UCSD-AML1 (cell line): ENCODE data around the gene XCL2.
"Not testable (repeated sequence)": the region's sequence is repeated elsewhere in the genome, so short reads cannot be mapped to it uniquely, and the experiment has no call there.

ENCODE experiments used
- DNase-seq: peaks from one replicate; lab custom pipeline; 2025; ENCODE audit not compliant: unreplicated experiment; lab: John Stamatoyannopoulos, UW

The XCL2 gene, protein sequence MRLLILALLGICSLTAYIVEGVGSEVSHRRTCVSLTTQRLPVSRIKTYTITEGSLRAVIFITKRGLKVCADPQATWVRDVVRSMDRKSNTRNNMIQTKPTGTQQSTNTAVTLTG

GRCh38 chr1:168543840-168544498 lies at the start of gene XCL2:
Gene XCL2, minus strand, starts transcription at chr1:168543997. Its CDS starts 33 bp downstream, at chr1:168543964.
- not testable (repeated sequence) for DNase-seq

DNA sequence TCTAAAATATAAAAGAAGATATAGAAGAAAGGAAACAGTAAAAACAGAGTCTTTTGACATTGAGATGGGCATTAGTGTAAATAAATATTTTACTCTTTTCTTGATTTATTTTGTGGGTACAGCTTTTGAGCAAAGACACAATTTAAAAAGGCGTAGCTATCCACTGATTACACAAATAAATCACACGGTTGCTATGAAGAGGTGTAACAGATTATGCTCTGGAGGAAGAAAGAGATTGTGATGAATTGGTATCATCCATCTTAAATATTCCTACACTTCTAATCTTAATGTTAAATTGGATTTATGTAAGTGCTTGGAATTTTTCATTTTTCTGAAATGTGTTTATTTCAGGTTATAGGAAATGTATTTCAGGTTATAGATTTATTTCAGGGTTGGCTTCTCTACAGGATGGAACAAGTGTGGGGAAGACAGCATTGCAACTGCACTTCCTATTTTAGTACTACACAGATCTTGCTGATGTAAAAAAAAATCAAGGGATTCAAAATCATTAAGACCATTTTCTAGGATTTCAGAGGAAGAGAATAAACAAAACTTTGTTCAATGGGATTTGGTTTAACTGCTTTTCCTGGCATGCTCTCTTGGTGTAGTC lies 47.9 kb upstream of the XCL2 start:
- no peak for DNase-seq

DNA sequence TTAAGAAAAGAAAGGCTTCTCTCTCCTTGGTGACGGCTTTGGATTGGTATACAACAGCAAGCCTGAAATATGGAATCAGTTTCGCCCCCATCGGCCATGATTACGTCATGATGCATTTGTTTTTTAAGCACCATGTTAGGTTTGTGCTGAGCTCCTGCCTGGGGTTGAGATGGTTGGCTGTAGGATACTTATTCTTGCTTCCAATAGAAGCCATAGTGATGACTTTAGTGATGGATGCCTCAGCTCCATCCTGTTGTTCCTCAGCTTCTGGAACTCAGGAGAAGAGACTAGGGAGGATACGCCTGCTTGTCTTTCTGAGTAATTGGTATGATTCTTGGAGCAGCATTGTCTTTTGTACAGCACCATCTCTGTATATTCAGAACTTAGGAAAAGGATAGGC lies 47.3 kb upstream of the XCL2 start:
- no peak for DNase-seq

- no peak for DNase-seq
Measured at GRCh38 chr1:168589167-168589566, 45.4 kb upstream of the XCL2 start.

GRCh38 chr1:168585937-168586336 lies 42.1 kb upstream of the XCL2 start:
- DNase-seq, result no peak

- no peak for DNase-seq
Measured at GRCh38 chr1:168585191-168585590, 41.4 kb upstream of the XCL2 start.

DNA sequence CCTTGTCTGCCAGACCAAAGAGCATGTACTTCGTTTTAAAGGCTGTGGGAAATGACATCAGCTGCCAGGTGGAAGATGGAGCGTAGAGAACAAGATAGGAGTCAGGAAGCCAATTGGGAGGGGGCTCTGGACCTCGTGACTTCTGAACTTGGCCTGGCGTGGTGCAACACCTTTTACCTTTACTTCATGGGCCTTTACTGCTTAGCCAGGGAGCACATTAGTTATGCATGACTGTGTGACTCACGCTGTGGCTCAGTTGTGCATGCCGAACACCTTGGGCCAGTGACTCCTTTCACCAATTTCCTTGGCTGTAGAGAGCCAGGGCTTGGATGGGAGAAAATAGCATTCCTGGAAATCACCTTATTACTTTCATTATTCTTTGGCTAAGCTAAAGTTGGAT lies 39.8 kb upstream of the XCL2 start:
- DNase-seq, result no peak

DNA sequence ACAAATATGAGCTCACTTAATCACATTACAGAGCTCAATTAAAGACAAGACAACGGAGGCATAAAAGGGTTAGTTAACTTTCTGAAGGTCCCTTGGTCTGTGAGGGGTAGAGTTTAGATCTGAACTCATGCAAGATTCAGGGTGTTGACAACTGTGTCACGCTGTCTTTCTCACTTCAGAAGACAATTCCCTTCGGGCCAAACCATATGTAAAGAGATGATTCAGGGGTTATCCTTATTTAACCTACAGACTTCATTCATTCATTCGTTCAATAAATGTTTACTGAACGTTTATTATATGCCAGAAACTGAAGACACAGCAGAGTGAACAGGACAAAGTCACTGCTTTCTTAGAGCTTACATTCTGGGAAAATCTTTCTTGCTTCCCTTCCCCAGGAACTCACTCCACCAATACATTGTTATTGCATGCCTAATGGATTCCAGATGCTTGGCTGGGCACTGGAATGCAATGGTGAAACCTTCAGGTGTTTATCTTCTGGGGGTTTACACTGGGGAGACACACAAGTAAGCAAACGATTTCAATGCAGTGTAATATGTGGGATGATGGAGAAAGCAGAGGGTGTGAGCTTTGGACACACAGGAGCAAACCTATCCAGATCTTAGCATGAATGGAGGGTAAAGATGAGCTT lies 39.0 kb upstream of the XCL2 start:
- no peak for DNase-seq

- no peak for DNase-seq
Measured at GRCh38 chr1:168581817-168582572, 38.2 kb upstream of the XCL2 start.

- not testable (repeated sequence) for DNase-seq
Measured at GRCh38 chr1:168580991-168581390, 37.2 kb upstream of the XCL2 start.

DNA sequence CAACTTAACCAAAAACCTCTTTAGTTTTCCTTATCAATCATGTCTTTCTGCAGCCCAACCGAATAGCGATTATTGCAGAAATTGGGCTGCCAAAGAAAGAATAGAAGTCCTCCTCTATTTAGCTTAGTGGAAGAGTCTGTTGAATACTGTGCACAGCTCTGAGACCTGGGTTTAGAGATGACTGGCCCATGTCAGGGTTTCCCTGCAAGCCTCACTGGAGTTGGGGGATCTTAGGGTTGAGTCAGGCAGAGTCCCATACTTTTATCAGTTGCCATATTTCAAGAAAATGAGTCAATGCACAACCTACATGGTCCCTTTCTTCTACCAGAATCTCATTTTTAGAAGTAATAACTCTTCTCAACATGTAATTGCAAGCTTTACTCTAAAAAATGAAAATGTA lies 36.5 kb upstream of the XCL2 start:
- not testable (repeated sequence) for DNase-seq

GRCh38 chr1:168578531-168579185 lies 34.9 kb upstream of the XCL2 start:
- not testable (repeated sequence) for DNase-seq

DNA sequence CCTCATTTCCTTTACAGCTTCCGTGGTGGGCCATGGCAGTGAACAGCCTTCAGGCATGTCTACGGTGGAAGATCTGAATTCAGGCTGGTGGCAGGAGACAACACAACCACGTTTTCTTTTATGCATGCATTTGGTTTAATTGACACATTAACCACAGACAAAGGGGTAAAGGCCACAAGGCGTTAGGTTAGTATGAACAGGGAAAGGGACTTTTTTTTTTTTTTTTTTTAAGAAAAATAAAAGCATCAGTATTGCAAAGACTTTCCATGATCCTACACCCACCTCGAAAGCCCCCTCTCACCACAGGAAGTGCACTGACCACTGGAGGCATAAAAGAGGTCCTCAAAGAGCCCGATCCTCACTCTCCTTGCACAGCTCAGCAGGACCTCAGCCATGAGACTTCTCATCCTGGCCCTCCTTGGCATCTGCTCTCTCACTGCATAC lies 32.5 kb upstream of the XCL2 start, which contains the start of gene XCL1:
Gene XCL1, plus strand, starts transcription at position 361 of the 444 bp plus-strand sequence. Its CDS starts 33 bp downstream, at position 394.
- DNase-seq, result not testable (repeated sequence)

DNA sequence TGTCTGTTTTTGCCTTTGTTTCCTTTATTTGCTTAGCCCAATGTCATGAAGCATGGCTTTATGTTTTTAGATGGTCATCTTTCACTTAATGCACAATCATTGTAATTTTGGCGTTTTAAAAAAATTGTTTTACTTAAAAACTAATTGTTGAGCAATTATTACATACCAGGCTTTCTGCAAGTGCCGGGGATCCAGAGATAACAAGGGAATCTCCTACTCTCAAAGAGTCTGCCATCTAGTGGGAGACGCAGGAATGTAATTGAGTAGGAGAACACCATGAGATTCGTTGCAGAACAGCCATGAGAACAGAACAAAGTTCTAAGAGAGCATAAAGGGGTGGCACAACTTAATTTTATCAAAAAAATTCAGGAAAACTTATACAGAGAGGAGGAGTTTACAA lies 30.4 kb upstream of the XCL2 start:
- not testable (repeated sequence) for DNase-seq

DNA sequence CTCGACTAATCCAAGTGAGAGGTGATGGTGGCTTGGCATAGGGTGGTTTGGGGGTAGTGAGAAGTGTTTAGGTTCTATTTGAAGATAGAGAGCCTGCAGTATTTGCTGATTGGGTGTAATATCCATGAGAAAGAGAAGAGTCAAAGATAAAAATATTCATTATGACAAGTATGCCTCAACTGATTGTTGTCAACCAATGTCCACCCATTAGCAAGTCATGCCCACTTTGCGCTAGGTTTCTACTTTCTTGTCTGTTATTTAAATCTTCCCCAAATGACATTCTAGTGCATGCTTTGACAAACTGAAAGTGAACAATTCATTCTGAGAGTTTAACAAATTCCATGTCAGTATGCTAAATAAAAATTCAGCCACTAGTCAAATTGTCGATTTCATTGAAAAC lies 28.8 kb upstream of the XCL2 start:
- DNase-seq, result no peak

DNA sequence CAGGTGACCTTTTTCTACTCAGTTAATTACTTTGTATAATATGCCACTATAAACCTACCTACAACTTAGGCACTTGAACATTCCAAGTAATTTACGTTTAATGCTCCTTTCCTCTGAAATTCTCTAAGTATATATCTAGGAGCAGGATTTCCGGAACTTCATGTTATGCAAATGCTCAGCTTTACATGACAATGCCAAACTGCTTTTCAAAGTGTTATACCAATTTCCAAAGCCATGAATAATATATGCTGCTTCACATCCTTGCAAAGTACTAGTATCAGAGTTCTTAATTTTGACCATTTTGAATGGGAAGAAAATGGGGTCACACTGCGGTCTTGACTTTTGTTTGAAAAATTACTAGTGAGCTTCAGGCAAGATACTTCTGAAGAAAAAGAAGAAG lies 26.9 kb upstream of the XCL2 start:
- DNase-seq, result no peak

DNA sequence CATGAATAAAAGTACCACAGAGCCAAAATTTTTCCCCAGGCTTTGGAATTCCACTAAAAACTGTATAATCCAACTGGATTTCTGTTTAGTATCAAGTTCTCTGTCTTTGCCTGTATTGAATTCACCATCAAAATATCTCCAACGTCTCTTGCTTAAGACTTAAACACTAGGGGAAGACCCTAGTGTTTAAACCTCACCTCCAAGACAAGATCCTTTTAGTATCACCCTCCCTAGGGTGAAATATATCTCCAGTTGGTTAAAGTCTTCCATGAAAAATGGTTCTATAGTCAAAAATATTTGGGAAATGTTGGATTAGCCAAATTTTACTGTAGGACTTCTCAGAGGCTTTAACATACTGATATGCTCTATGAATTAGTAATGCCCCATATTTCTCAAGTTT lies 24.5 kb upstream of the XCL2 start:
- DNase-seq, result no peak

- no peak for DNase-seq
Measured at GRCh38 chr1:168567568-168567967, 23.8 kb upstream of the XCL2 start.

GRCh38 chr1:168567007-168567406 lies 23.2 kb upstream of the XCL2 start:
- DNase-seq, result no peak

GRCh38 chr1:168565825-168566224 lies 22.0 kb upstream of the XCL2 start:
- DNase-seq, result no peak

DNA sequence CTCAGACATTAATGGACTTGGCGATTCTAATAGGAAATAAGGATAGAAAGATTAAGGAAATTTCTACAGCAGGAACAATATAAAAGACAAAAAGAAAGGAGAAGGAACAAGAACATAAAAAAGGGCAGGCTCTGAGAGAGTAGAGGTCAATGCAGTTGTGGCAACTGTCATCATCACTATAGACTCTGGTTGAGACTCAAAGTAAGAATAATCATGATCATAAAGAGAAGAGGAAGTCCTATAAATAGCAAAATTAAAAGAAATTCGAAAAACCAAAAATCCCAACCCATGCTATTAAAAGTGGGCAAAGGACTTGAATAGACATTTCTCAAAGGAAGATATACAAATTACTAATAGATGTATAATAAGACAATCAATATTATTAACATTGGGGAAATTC lies 18.2 kb upstream of the XCL2 start:
- DNase-seq, result no peak
